SK-N-SH (cell line): ENCODE measurements around the gene ZMAT2. TPM values are rescaled to one million over a fixed set of nuclear protein-coding genes. Genes with fewer than 3 reads are reported as not detected.

Experiments
- CTCF ChIA-PET: fragments of 300-600, 350-600 bp; formaldehyde crosslinking; extraction: SDS; loops from one replicate; lab custom pipeline; 2021; lab: Yijun Ruan, JAX
- POLR2A ChIA-PET: fragments of 350-600 bp; sonication (Branson Sonifier 250); formaldehyde crosslinking; extraction: SDS; loops from one replicate; lab custom pipeline; 2020; ENCODE audit warnings: antibody characterized with exemption, inconsistent platforms; lab: Yijun Ruan, JAX
- DNase-seq: peaks from one replicate; pipeline ENCODE4 v3.0.0; 2012
- H2AFZ ChIP-seq: fragments of 200-600 bp; sonication (generic); 2 replicates; pipeline ENCODE4 v1.8.1; 2016; ENCODE audit warnings: antibody characterized with exemption, mild to moderate bottlenecking, low read depth
- H3F3A ChIP-seq: fragments of 200-600 bp; sonication (generic); replicated peaks from 2 replicates; pipeline ENCODE3; 2016; ENCODE audit warnings: antibody characterized with exemption, mild to moderate bottlenecking; ENCODE audit not compliant: insufficient read depth
- H3K27ac ChIP-seq, 2 experiments: fragments of 200-500 bp in 1 of 2; fragments of 200-600 bp in 1 of 2; sonication (Bioruptor generic) in 1 of 2; sonication (generic), shearing (Covaris generic) in 1 of 2; 2 replicates each; pipeline versions ENCODE4 v1.5.1 to v1.6.1; 2014 to 2016; ENCODE audit warnings: low read depth in 2 of 2, inconsistent platforms in 1 of 2, low read length in 1 of 2, mild to moderate bottlenecking in 1 of 2, mixed read lengths in 1 of 2
- H3K27me3 ChIP-seq: fragments of 200-600 bp; sonication (generic), shearing (Covaris generic); 2 replicates; pipeline ENCODE4 v1.6.1; 2016; ENCODE audit warnings: mixed run types; ENCODE audit not compliant: insufficient read depth
- H3K36me3 ChIP-seq, 2 experiments: fragments of 200-500 bp in 1 of 2; fragments of 200-600 bp in 1 of 2; sonication (Bioruptor generic) in 1 of 2; sonication (generic) in 1 of 2; replicated peaks in 1 of 2; 2 replicates each; pipeline versions ENCODE3 to v1.5.1; 2014 to 2016; ENCODE audit warnings: low read length in 1 of 2, mild to moderate bottlenecking in 1 of 2; ENCODE audit not compliant: insufficient read depth in 2 of 2, control insufficient read depth in 1 of 2
- H3K4me1 ChIP-seq, 2 experiments: fragments of 200-500 bp in 1 of 2; fragments of 200-600 bp in 1 of 2; sonication (Bioruptor generic) in 1 of 2; sonication (generic), shearing (Covaris generic) in 1 of 2; 2 replicates each; pipeline versions ENCODE4 v1.5.1 to v1.6.1; 2014 to 2016; ENCODE audit warnings: low read depth in 1 of 2, low read length in 1 of 2, mixed run types in 1 of 2; ENCODE audit not compliant: insufficient read depth in 2 of 2, control insufficient read depth in 1 of 2
- H3K4me2 ChIP-seq: fragments of 200-600 bp; sonication (generic), shearing (Covaris generic); 2 replicates; pipeline ENCODE4 v1.6.1; 2017; ENCODE audit warnings: mixed run types
- H3K4me3 ChIP-seq, 2 experiments: fragments of 200-500 bp in 1 of 2; fragments of 200-600 bp in 1 of 2; sonication (Bioruptor generic) in 1 of 2; sonication (generic), shearing (Covaris generic) in 1 of 2; 2 replicates each; pipeline versions ENCODE4 v1.5.1 to v1.8.1; 2014 to 2016; ENCODE audit warnings: low read depth in 2 of 2, inconsistent platforms in 1 of 2, low read length in 1 of 2, mild to moderate bottlenecking in 1 of 2, mixed read lengths in 1 of 2, moderate library complexity in 1 of 2
- H3K79me2 ChIP-seq: fragments of 200-600 bp; sonication (generic); 2 replicates; pipeline ENCODE4 v1.8.1; 2017; ENCODE audit warnings: mild to moderate bottlenecking; ENCODE audit not compliant: insufficient read depth
- H3K9ac ChIP-seq: fragments of 200-600 bp; sonication (generic); 2 replicates; pipeline ENCODE4 v1.6.1; 2017; ENCODE audit warnings: mixed run types
- H3K9me2 ChIP-seq: fragments of 200-600 bp; sonication (generic); 2 replicates; pipeline ENCODE4 v1.6.1; 2017; ENCODE audit warnings: mixed run types
- H3K9me3 ChIP-seq: fragments of 200-600 bp; sonication (generic); 2 replicates; pipeline ENCODE4 v1.6.1; 2017; ENCODE audit warnings: mixed run types, mild to moderate bottlenecking, moderate library complexity
- H4K20me1 ChIP-seq: fragments of 200-600 bp; sonication (generic); 2 replicates; pipeline ENCODE4 v1.6.1; 2017; ENCODE audit warnings: mild to moderate bottlenecking, mixed run types; ENCODE audit not compliant: insufficient read depth
- ELF1 ChIP-seq: IDR thresholded peaks from 2 replicates; pipeline ENCODE4 v1.4.0; 2012
- EP300 ChIP-seq, 2 experiments: IDR thresholded peaks; 2 replicates each; pipeline versions ENCODE4 v1.4.0 to v1.6.1; 2012; ENCODE audit warnings: borderline replicate concordance in 1 of 2, low read depth in 1 of 2, low read length in 1 of 2
- EZH2phosphoT487 ChIP-seq: fragments of 200-600 bp; sonication (generic); IDR thresholded peaks from 2 replicates; pipeline ENCODE4 v1.6.1; 2017; ENCODE audit warnings: low read depth, mixed run types, mild to moderate bottlenecking, antibody characterized with exemption, moderate library complexity, borderline replicate concordance
- MXI1 ChIP-seq: IDR thresholded peaks from 2 replicates; pipeline ENCODE4 v1.6.1; 2012; ENCODE audit warnings: mild to moderate bottlenecking, low read depth, low read length, improper control_type of control experiment
- NRF1 ChIP-seq: IDR thresholded peaks from 2 replicates; pipeline ENCODE4 v1.6.1; 2012; ENCODE audit warnings: low read depth, mild to moderate bottlenecking, low read length
- POLR2AphosphoS5 ChIP-seq: IDR thresholded peaks from 2 replicates; pipeline ENCODE4 v1.6.1; 2012; ENCODE audit warnings: low read depth, low read length
- RAD21 ChIP-seq: IDR thresholded peaks from 2 replicates; pipeline ENCODE4 v1.6.1; 2012; ENCODE audit warnings: mild to moderate bottlenecking, low read length
- RCOR1 ChIP-seq: fragments of 150-350 bp; IDR thresholded peaks from 2 replicates; pipeline ENCODE4 v1.6.1; 2017; ENCODE audit warnings: antibody characterized with exemption, low read length
- REST ChIP-seq: IDR thresholded peaks from 2 replicates; pipeline ENCODE4 v1.6.1; 2012; ENCODE audit warnings: mild to moderate bottlenecking, low read depth, low read length, moderate library complexity
- TCF12 ChIP-seq: IDR thresholded peaks from 2 replicates; pipeline ENCODE4 v1.4.0; 2012
- TEAD4 ChIP-seq: IDR thresholded peaks from 2 replicates; pipeline ENCODE4 v1.4.0; 2012; ENCODE audit warnings: mild to moderate bottlenecking, borderline replicate concordance; ENCODE audit not compliant: insufficient read depth
- WGBS: methylation state at CpG from one replicate; pipeline ENCODE4 v1.1.6; 2017; ENCODE audit warnings: low lambda C conversion rate; 5-methylcytosine and 5-hydroxymethylcytosine counted together
- polyA plus RNA-seq, 3 experiments: library from polyadenylated mRNA; depleted of rRNA; stranded (reverse); fragments of >200 nt; gene quantifications; 2 replicates each; pipeline ENCODE4 v1.2.3, GENCODE V29; 2012
- TF ChIP-seq, protein P1 (sequence below): IDR thresholded peaks from 2 replicates; pipeline ENCODE4; 2012
- TF ChIP-seq, protein P2 (sequence below): fragments of 150-350 bp; IDR thresholded peaks from 2 replicates; pipeline ENCODE4 v1.6.1; 2017; ENCODE audit warnings: antibody characterized with exemption, low read length, low read depth, borderline replicate concordance
- TF ChIP-seq, protein P3 (sequence below): fragments of 200-600 bp; sonication (generic); IDR thresholded peaks from 2 replicates; pipeline ENCODE4 v1.6.1; 2017; ENCODE audit warnings: antibody characterized with exemption, mild to moderate bottlenecking, moderate library complexity
- TF ChIP-seq, protein P4 (sequence below): IDR thresholded peaks from 2 replicates; pipeline ENCODE4 v1.4.0; 2012; ENCODE audit warnings: low read depth, borderline replicate concordance
- TF ChIP-seq, protein P5 (sequence below): fragments of 150-350 bp; IDR thresholded peaks from 2 replicates; pipeline ENCODE4 v1.6.1; 2016; ENCODE audit warnings: mild to moderate bottlenecking, low read depth, low read length
- TF ChIP-seq, protein P6 (sequence below): IDR thresholded peaks from 2 replicates; pipeline ENCODE4 v1.4.0; 2012; ENCODE audit warnings: low read depth

Gene ZMAT2, protein sequence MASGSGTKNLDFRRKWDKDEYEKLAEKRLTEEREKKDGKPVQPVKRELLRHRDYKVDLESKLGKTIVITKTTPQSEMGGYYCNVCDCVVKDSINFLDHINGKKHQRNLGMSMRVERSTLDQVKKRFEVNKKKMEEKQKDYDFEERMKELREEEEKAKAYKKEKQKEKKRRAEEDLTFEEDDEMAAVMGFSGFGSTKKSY
- 30.9 and 42.2 TPM in 2 replicates for polyA plus RNA-seq (2012; rRNA removed)
- 44.7 and 64.1 TPM in 2 replicates for polyA plus RNA-seq (2012; cell fraction: cytosol; rRNA removed)
- 20.7 and 38.8 TPM in 2 replicates for polyA plus RNA-seq (2012; cell fraction: nucleus; rRNA removed)

GRCh38 chr5:140700177-140701144 lies at the start of gene ZMAT2:
ZMAT2 (plus strand) TSS chr5:140700447; CDS start chr5:140700461, 14 bp downstream.
- Histone ChIP-seq H3F3A (peaks cover 20% of the 10 kb centered on the region), H3K27me3 (no peaks in the 10 kb centered on the region), H3K36me3 (peaks cover 80 to 85% of the 10 kb centered on the region in 2 experiments), H3K4me3 (peak within 1 kb of the TSS; percentile 86 to 96), H4K20me1 (no peaks in the 10 kb centered on the region), H3K9me3 (no peaks in the 10 kb centered on the region), H3K4me1 (peaks cover 0 to 9% of the 10 kb centered on the region in 2 experiments; a peak in 2 of 4 replicates), H3K4me2 (peak within 1 kb of the TSS; percentile 92), H3K9ac (peak within 1 kb of the TSS; percentile 84), H3K9me2 (no peaks in the 10 kb centered on the region), H3K27ac (peak within 1 kb of the TSS; percentile 51 to 84; a peak in 3 of 4 replicates), H2AFZ (peak within 1 kb of the TSS; percentile 71), H3K79me2 (peaks cover 28% of the 10 kb centered on the region)
- peak; percentile 89 for DNase-seq
- ChIA-PET CTCF (no interaction called here), POLR2A (interaction anchor here (0.7 to 2.8 kb wide), 4 partner anchors 9 to 143 kb away, joined by 3 to 21 read pairs (median 6); partner anchors contain the start of genes HARS1, HARS2, IK and NDUFA2)
- 2% methylated on average over 44 of the region's 44 CpGs for WGBS
- peak; percentile 67 for TF ChIP-seq REST
- peak; percentile 97 for TF ChIP-seq ELF1
- TF ChIP-seq NRF1, result peak; percentile 90
- TF ChIP-seq TCF12, result no peak
- no peak for TF ChIP-seq EP300 (IDR thresholded peaks at IDR 0.05; ENCODE audit: borderline replicate concordance in 1 of 2, low read depth in 1 of 2, low read length in 1 of 2)
- TF ChIP-seq, protein P1, sequence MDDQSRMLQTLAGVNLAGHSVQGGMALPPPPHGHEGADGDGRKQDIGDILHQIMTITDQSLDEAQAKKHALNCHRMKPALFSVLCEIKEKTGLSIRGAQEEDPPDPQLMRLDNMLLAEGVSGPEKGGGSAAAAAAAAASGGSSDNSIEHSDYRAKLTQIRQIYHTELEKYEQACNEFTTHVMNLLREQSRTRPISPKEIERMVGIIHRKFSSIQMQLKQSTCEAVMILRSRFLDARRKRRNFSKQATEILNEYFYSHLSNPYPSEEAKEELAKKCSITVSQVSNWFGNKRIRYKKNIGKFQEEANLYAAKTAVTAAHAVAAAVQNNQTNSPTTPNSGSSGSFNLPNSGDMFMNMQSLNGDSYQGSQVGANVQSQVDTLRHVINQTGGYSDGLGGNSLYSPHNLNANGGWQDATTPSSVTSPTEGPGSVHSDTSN, result 0 out of 2 replicates have a peak, but pooled peaks have one; percentile 22
- TF ChIP-seq POLR2AphosphoS5, result peak; percentile 87
- TF ChIP-seq EZH2phosphoT487, result no peak
- no peak for TF ChIP-seq RAD21
- TF ChIP-seq, protein P2, sequence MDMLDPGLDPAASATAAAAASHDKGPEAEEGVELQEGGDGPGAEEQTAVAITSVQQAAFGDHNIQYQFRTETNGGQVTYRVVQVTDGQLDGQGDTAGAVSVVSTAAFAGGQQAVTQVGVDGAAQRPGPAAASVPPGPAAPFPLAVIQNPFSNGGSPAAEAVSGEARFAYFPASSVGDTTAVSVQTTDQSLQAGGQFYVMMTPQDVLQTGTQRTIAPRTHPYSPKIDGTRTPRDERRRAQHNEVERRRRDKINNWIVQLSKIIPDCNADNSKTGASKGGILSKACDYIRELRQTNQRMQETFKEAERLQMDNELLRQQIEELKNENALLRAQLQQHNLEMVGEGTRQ, result no peak
- TF ChIP-seq RCOR1, result no peak
- TF ChIP-seq, protein P3, sequence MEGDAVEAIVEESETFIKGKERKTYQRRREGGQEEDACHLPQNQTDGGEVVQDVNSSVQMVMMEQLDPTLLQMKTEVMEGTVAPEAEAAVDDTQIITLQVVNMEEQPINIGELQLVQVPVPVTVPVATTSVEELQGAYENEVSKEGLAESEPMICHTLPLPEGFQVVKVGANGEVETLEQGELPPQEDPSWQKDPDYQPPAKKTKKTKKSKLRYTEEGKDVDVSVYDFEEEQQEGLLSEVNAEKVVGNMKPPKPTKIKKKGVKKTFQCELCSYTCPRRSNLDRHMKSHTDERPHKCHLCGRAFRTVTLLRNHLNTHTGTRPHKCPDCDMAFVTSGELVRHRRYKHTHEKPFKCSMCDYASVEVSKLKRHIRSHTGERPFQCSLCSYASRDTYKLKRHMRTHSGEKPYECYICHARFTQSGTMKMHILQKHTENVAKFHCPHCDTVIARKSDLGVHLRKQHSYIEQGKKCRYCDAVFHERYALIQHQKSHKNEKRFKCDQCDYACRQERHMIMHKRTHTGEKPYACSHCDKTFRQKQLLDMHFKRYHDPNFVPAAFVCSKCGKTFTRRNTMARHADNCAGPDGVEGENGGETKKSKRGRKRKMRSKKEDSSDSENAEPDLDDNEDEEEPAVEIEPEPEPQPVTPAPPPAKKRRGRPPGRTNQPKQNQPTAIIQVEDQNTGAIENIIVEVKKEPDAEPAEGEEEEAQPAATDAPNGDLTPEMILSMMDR, result no peak
- TF ChIP-seq, protein P4, sequence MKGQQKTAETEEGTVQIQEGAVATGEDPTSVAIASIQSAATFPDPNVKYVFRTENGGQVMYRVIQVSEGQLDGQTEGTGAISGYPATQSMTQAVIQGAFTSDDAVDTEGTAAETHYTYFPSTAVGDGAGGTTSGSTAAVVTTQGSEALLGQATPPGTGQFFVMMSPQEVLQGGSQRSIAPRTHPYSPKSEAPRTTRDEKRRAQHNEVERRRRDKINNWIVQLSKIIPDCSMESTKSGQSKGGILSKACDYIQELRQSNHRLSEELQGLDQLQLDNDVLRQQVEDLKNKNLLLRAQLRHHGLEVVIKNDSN, result no peak
- TF ChIP-seq, protein P5, sequence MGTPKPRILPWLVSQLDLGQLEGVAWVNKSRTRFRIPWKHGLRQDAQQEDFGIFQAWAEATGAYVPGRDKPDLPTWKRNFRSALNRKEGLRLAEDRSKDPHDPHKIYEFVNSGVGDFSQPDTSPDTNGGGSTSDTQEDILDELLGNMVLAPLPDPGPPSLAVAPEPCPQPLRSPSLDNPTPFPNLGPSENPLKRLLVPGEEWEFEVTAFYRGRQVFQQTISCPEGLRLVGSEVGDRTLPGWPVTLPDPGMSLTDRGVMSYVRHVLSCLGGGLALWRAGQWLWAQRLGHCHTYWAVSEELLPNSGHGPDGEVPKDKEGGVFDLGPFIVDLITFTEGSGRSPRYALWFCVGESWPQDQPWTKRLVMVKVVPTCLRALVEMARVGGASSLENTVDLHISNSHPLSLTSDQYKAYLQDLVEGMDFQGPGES, result peak; percentile 33; the same call in 1 of the 2 replicates
- no peak for TF ChIP-seq TEAD4
- TF ChIP-seq, protein P6, sequence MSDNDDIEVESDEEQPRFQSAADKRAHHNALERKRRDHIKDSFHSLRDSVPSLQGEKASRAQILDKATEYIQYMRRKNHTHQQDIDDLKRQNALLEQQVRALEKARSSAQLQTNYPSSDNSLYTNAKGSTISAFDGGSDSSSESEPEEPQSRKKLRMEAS, result peak; percentile 63; the same call in 1 of the 2 replicates
- peak; percentile 80; the same call in 1 of the 2 replicates for TF ChIP-seq MXI1
